GM23338 (cell line): ENCODE measurements around the gene GUCA1A.

ENCODE experiments used
- CREB1 ChIP-seq: fragments of 250-450 bp; sonication (Bioruptor Pico); IDR thresholded peaks from 2 replicates; pipeline ENCODE4 v1.5.0; 2020; ENCODE audit warnings: low read depth, mild to moderate bottlenecking, moderate library complexity
- CTCF ChIP-seq, 2 experiments: fragments of 200-600 bp in 1 of 2; sonication (generic) in 1 of 2; conservative IDR thresholded peaks; 2 replicates each; pipeline versions ENCODE4 v1.5.1 to v1.6.1; 2016 to 2017; ENCODE audit warnings: antibody characterized with exemption in 2 of 2, low read depth in 2 of 2, mild to moderate bottlenecking in 2 of 2, moderate library complexity in 1 of 2
- EZH2 ChIP-seq: fragments of 200-600 bp; sonication (generic); IDR thresholded peaks from one replicate; pipeline ENCODE4 v1.8.0; 2017; ENCODE audit warnings: antibody characterized with exemption, mild to moderate bottlenecking, low read depth; ENCODE audit not compliant: unreplicated experiment
- EZH2phosphoT487 ChIP-seq: fragments of 200-600 bp; sonication (generic); IDR thresholded peaks from one replicate; pipeline ENCODE4 v1.8.1; 2018; ENCODE audit warnings: antibody characterized with exemption; ENCODE audit not compliant: unreplicated experiment
- STAT1 ChIP-seq: IDR thresholded peaks from one replicate; pipeline ENCODE4 v1.6.1; 2016; ENCODE audit warnings: antibody characterized with exemption; ENCODE audit not compliant: unreplicated experiment

- TF ChIP-seq CTCF (conservative IDR thresholded peaks at IDR 0.05; ENCODE audit: low read depth in 2 of 2) = no peak
- TF ChIP-seq EZH2 = no peak
- TF ChIP-seq STAT1 = no peak
- TF ChIP-seq EZH2phosphoT487 = no peak
- TF ChIP-seq CREB1 (CRISPR knock-in tag) = no peak
Measured at GRCh38 chr6:42140032-42140431, 33.1 kb upstream of the GUCA1A start.
